Ovary (tissue), 9 donors: ENCODE results near the gene RAP1GAP. TPM values are rescaled to one million over a fixed set of nuclear protein-coding genes. Genes with fewer than 3 reads are reported as not detected.

ENCODE experiments used
- DNase-seq, 5 donors: peaks; one replicate each; pipeline ENCODE4 v3.0.0-alpha.2; 2019 to 2020
- H3K27ac ChIP-seq, 2 donors: fragments of 200-600 bp; one replicate each; pipeline versions ENCODE4 v1.5.1 to v1.8.0; 2019 to 2022
- H3K27me3 ChIP-seq: fragments of 200-600 bp; one replicate; pipeline ENCODE4 v1.8.0; 2022
- H3K36me3 ChIP-seq: fragments of 200-600 bp; sonication (generic); one replicate; pipeline ENCODE4 v1.5.1; 2019
- H3K4me1 ChIP-seq: one replicate; pipeline ENCODE4 v1.8.1; 2013; ENCODE audit warnings: mild to moderate bottlenecking, moderate library complexity; ENCODE audit not compliant: insufficient read depth
- H3K4me3 ChIP-seq: fragments of 200-600 bp; sonication (generic); one replicate; pipeline ENCODE4 v1.5.1; 2017
- H3K9me3 ChIP-seq, 2 donors: fragments of 200-600 bp in 1 of 2; sonication (generic) in 1 of 2; one replicate each; pipeline versions ENCODE4 v1.5.1 to v1.8.1; 2013 to 2019; ENCODE audit warnings: mild to moderate bottlenecking in 1 of 2, moderate library complexity in 1 of 2
- CTCF ChIP-seq, 3 donors: fragments of 450-650 bp in 2 of 3; fragments of 200-600 bp in 1 of 3; IDR thresholded peaks; one replicate each; pipeline versions ENCODE4 v1.5.1 to v1.8.0; 2016 to 2022; ENCODE audit warnings: antibody characterized with exemption in 3 of 3, mild to moderate bottlenecking in 1 of 3
- EP300 ChIP-seq: sonication (generic); formaldehyde crosslinking; IDR thresholded peaks from one replicate; pipeline ENCODE4 v1.6.1; 2017; ENCODE audit warnings: antibody characterized with exemption
- POLR2A ChIP-seq: fragments of 450-650 bp; IDR thresholded peaks from one replicate; pipeline ENCODE4 v1.6.1; 2017; ENCODE audit warnings: antibody characterized with exemption, mild to moderate bottlenecking, moderate library complexity
- WGBS, 3 donors: extraction: QIAGEN DNeasy Blood & Tissue Kit in 1 of 3; methylation state at CpG; one replicate each; pipeline versions ENCODE4 v1.1.5 to v1.1.7; 2013 to 2017; 5-methylcytosine and 5-hydroxymethylcytosine counted together
- intact Hi-C, 4 donors: fragments of 100-400 bp; cut with DNase I; formaldehyde crosslinking; loops; one replicate each; pipeline versions ENCODE4 v1.11.0 to v1.15.1; 2022 to 2023
- polyA plus RNA-seq, 2 donors: library from polyadenylated mRNA; stranded (reverse); fragments of 200-250 nt in 1 of 2; fragments of 350-450 nt in 1 of 2; fragmentation: Illumina TruSeq in 1 of 2; extraction: RNeasy Lipid Tissue Mini Kit (QIAGEN cat#74804) in 1 of 2; gene quantifications; one replicate each; pipeline ENCODE4 v1.2.3, GENCODE V29; 2013 to 2014
- total RNA-seq, 7 donors: library from RNA; depleted of rRNA in 2 of 7; stranded (reverse); fragments of >200 nt in 2 of 7; fragmentation: NEBNext Ultra II Directional in 3 of 7; extraction: Animal tissue kit (Norgen Biotek cat#: 25700) in 3 of 7; gene quantifications; one replicate each; pipeline versions ENCODE4 v1.1.0 to v1.2.4, GENCODE V29; 2016 to 2023
- donor health status: DM: no; HTN: no; CAD: no; lungs with moderate emphysema.
- donor health status: DM: no; HTN: no; CAD: no.
- donor health status: Bipolar disorder and iron deficiency.
- donor health status: DM: yes; HTN: yes; CAD: no.
- donor health status: DM: no; HTN: no; CAD: no.
- donor health status: DM: yes; HTN: yes; CAD: no.

RAP1GAP gene
- total and polyA plus RNA-seq, 9 donors = 0.60 to 9.4 (median 2.8) TPM

- intact Hi-C loops = no loop called here
- TF ChIP-seq EP300 (no peak), POLR2A (no peak), CTCF (IDR thresholded peaks at IDR 0.05) (no peak)
- 90 to 96% (median 92%) methylated on average over 4 of the region's 4 CpGs for WGBS, 3 donors
Measured at GRCh38 chr1:21702780-21703179, 33.6 kb upstream of the RAP1GAP start.

GRCh38 chr1:21701401-21701800 is 32.2 kb upstream of the RAP1GAP start:
- no peak for TF ChIP-seq CTCF (IDR thresholded peaks at IDR 0.05)
- TF ChIP-seq EP300 = no peak
- TF ChIP-seq POLR2A = no peak

More at GRCh38 chr1:21702780-21703179, 33.6 kb upstream of the RAP1GAP start:
- H3K36me3 ChIP-seq = no peaks in the 10 kb centered on the region
- no peaks in the 10 kb centered on the region for H3K4me1 ChIP-seq
- H3K27ac ChIP-seq = no peak overlapping the region
- DNase-seq = no peak
- H3K27me3 ChIP-seq = no peaks in the 10 kb centered on the region
- no peaks in the 10 kb centered on the region for H3K9me3 ChIP-seq
- H3K4me3 ChIP-seq = no peak overlapping the region

GRCh38 chr1:21700094-21700493 is 30.9 kb upstream of the RAP1GAP start:
- TF ChIP-seq EP300 (no peak), POLR2A (no peak), CTCF (IDR thresholded peaks at IDR 0.05) (no peak)
- WGBS, 3 donors = 93 to 97% (median 95%) methylated on average over 4 of the region's 4 CpGs
- no peak overlapping the region for H3K27ac ChIP-seq
- no peaks in the 10 kb centered on the region for H3K9me3 ChIP-seq
- H3K4me1 ChIP-seq = no peaks in the 10 kb centered on the region
- no peaks in the 10 kb centered on the region for H3K27me3 ChIP-seq
- H3K4me3 ChIP-seq = no peak overlapping the region
- DNase-seq = no peak
- no peaks in the 10 kb centered on the region for H3K36me3 ChIP-seq
- intact Hi-C loops = no loop called here

More at GRCh38 chr1:21701401-21701800, 32.2 kb upstream of the RAP1GAP start:
- Histone ChIP-seq H3K9me3 (no peaks in the 10 kb centered on the region), H3K4me3 (no peak overlapping the region), H3K27me3 (no peaks in the 10 kb centered on the region), H3K36me3 (no peaks in the 10 kb centered on the region), H3K4me1 (no peaks in the 10 kb centered on the region), H3K27ac (no peak overlapping the region)
- intact Hi-C loops = no loop called here
- no peak for DNase-seq
- 87 to 92% (median 89%) methylated on average over 6 of the region's 6 CpGs for WGBS, 3 donors

DNA sequence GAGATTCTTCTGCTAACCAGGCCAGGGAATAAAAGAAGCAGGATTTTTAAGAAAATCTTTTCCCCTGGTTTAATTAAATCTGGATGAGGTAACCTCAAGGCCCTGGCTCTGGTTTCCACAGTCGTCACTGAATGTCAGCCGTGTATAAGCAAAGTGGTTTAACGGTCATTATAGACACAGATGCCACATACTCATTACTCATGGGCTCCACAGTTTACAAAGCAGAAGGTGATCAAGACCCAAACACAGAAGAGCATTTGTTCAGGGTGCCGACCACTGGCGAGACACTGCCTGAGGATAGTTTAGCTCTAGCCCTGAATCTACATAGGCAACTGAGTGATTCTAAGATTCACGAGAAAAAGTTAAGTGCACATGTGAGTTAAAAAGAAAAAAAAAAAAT is 27.8 kb upstream of the RAP1GAP start:
- no peaks in the 10 kb centered on the region for H3K27me3 ChIP-seq
- no peaks in the 10 kb centered on the region for H3K9me3 ChIP-seq
- no peak for TF ChIP-seq EP300
- TF ChIP-seq CTCF (IDR thresholded peaks at IDR 0.05) = no peak
- TF ChIP-seq POLR2A = no peak
- H3K4me3 ChIP-seq = no peak overlapping the region
- no peak for DNase-seq
- WGBS, 3 donors = 92 to 95% (median 94%) methylated on average over 6 of the region's 6 CpGs
- no peak overlapping the region for H3K27ac ChIP-seq
- intact Hi-C loops = no loop called here
- H3K4me1 ChIP-seq = no peaks in the 10 kb centered on the region
- no peaks in the 10 kb centered on the region for H3K36me3 ChIP-seq

DNA sequence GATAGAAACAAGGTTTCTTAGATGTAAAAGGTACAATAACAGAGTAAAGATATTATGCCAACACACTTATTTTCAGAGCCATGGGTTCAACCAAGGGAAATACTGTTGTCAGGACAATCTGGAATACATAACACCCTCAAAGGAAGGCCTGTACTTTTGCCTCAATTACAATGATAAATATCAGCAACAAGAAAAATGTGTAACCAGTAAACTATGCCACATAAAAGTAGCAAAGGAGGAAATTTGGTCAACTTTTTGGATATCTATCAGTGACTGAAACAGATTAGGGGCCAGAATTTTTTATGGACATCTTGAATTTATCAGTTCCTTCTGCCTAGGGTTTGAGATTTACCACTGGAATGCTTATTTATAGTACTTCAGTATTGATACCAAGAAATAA is 24.6 kb upstream of the RAP1GAP start:
- DNase-seq = no peak
- H3K4me1 ChIP-seq = no peaks in the 10 kb centered on the region
- TF ChIP-seq POLR2A = no peak
- H3K36me3 ChIP-seq = no peaks in the 10 kb centered on the region
- H3K4me3 ChIP-seq = no peak overlapping the region
- H3K27me3 ChIP-seq = no peaks in the 10 kb centered on the region
- H3K9me3 ChIP-seq = no peaks in the 10 kb centered on the region
- intact Hi-C loops = no loop called here
- H3K27ac ChIP-seq = no peak overlapping the region
